Endothelial cell of umbilical vein (primary cell): Measurements from ENCODE around the gene C15orf62. TPM values are rescaled to one million over a fixed set of nuclear protein-coding genes. Genes with fewer than 3 reads are reported as not detected.

Source experiments
- BruUV-seq: library from RNA; stranded (reverse); fragments of 400-500 nt; replicated peaks from 2 replicates; lab custom pipeline; 2021; lab: Mats Ljungman, UMichigan
- CTCF ChIA-PET: fragments of 300-600, 350-600 bp; sonication (Branson Sonifier 250); formaldehyde crosslinking; loops from one replicate; lab custom pipeline; 2021; ENCODE audit warnings: antibody characterized with exemption, inconsistent platforms; lab: Charles Lee
- POLR2A ChIA-PET: fragments of 300-600, 350-600 bp; sonication (Branson Sonifier 250); formaldehyde crosslinking; loops from one replicate; lab custom pipeline; 2021; ENCODE audit warnings: antibody characterized with exemption, inconsistent platforms; lab: Charles Lee
- DNase-seq: peaks from one replicate; pipeline ENCODE4 v3.0.0-alpha.2; 2011; ENCODE audit warnings: low read depth, low spot score
- FAIRE-seq: peaks from 2 replicates; lab custom pipeline; 2011; peaks lifted over from hg19 to GRCh38; lab: Jason Lieb, UNC
- H2AFZ ChIP-seq: 2 replicates; pipeline ENCODE4 v1.6.0; 2012; ENCODE audit warnings: low read depth, low read length, control low read depth, inconsistent platforms
- H3K27ac ChIP-seq: 2 replicates; pipeline ENCODE4 v1.5.1; 2011; ENCODE audit warnings: low read depth, mild to moderate bottlenecking, control low read depth, low read length, moderate library complexity; ENCODE audit not compliant: insufficient read depth
- H3K27me3 ChIP-seq, 2 experiments: 2 replicates each; pipeline versions ENCODE4 v1.6.0 to v1.6.1; 2011; ENCODE audit warnings: low read length in 2 of 2, mixed read lengths in 1 of 2; ENCODE audit not compliant: control insufficient read depth in 2 of 2, insufficient read depth in 2 of 2
- H3K36me3 ChIP-seq, 2 experiments: 2 replicates in 1 of 2; 3 replicates in 1 of 2; pipeline ENCODE4 v1.5.1; 2011; ENCODE audit warnings: low read length in 2 of 2, mild to moderate bottlenecking in 1 of 2, moderate library complexity in 1 of 2; ENCODE audit not compliant: control insufficient read depth in 2 of 2, insufficient read depth in 2 of 2; ENCODE audit errors: extremely low read depth in 1 of 2
- H3K4me1 ChIP-seq: 3 replicates; pipeline ENCODE4 v1.5.1; 2011; ENCODE audit warnings: mild to moderate bottlenecking, low read length; ENCODE audit not compliant: control insufficient read depth, insufficient read depth; ENCODE audit errors: extremely low read depth
- H3K4me2 ChIP-seq: 2 replicates; pipeline ENCODE4 v1.6.1; 2011; ENCODE audit warnings: low read length, control low read depth, mixed read lengths; ENCODE audit not compliant: insufficient read depth
- H3K4me3 ChIP-seq, 3 experiments: fragments of 200-600 bp in 1 of 3; sonication (generic), shearing (Covaris generic) in 1 of 3; replicated peaks in 1 of 3; 2 replicates each; pipeline ENCODE4 v1.5.1; 2011 to 2016; ENCODE audit warnings: control low read depth in 3 of 3, low read length in 3 of 3, mild to moderate bottlenecking in 2 of 3, inconsistent platforms in 1 of 3, low read depth in 1 of 3, moderate library complexity in 1 of 3; ENCODE audit not compliant: insufficient read depth in 1 of 3
- H3K79me2 ChIP-seq: 2 replicates; pipeline ENCODE4 v1.6.0; 2012; ENCODE audit warnings: low read length, inconsistent platforms; ENCODE audit not compliant: control insufficient read depth, insufficient read depth
- H3K9ac ChIP-seq: replicated peaks from 2 replicates; pipeline ENCODE3; 2011; ENCODE audit warnings: low read length, control low read depth; ENCODE audit not compliant: insufficient read depth; ENCODE audit errors: extremely low read depth
- H3K9me1 ChIP-seq: replicated peaks from 3 replicates; pipeline ENCODE4 v1.6.0; 2011; ENCODE audit warnings: mild to moderate bottlenecking, low read length; ENCODE audit not compliant: control insufficient read depth, insufficient read depth; ENCODE audit errors: extremely low read depth
- H3K9me3 ChIP-seq: replicated peaks from 2 replicates; pipeline ENCODE4 v1.5.1; 2012; ENCODE audit warnings: low read length, inconsistent platforms; ENCODE audit not compliant: control insufficient read depth, insufficient read depth
- H4K20me1 ChIP-seq: replicated peaks from 2 replicates; pipeline ENCODE3; 2011; ENCODE audit warnings: mild to moderate bottlenecking, low read length; ENCODE audit not compliant: control insufficient read depth, insufficient read depth; ENCODE audit errors: extremely low read depth
- FOS ChIP-seq: IDR thresholded peaks from 2 replicates; pipeline ENCODE4 v1.6.1; 2011; ENCODE audit warnings: mild to moderate bottlenecking, low read length, moderate library complexity, borderline replicate concordance; ENCODE audit not compliant: insufficient read depth
- POLR2A ChIP-seq: IDR thresholded peaks from 2 replicates; pipeline ENCODE4 v1.6.1; 2012; ENCODE audit warnings: low read depth, mild to moderate bottlenecking, control low read depth, low read length
- POLR2AphosphoS5 ChIP-seq: IDR thresholded peaks from 2 replicates; pipeline ENCODE4 v1.6.1; 2012; ENCODE audit warnings: low read depth, mild to moderate bottlenecking, control low read depth, low read length, moderate library complexity; ENCODE audit not compliant: insufficient read depth
- dilution Hi-C: fragments of 300-500 bp; cut with MboI; formaldehyde crosslinking; loops from one replicate; pipeline ENCODE4 v1.15.0; 2019; ENCODE audit warnings: low sequenced_read_pairs; ENCODE audit not compliant: extremely low pct_ligation_motif_present
- intact Hi-C: fragments of 100-400 bp; cut with micrococcal nuclease; formaldehyde crosslinking; loops from one replicate; pipeline ENCODE4 v1.10.0; 2022
- polyA plus RNA-seq, 4 experiments: library from polyadenylated mRNA; depleted of rRNA in 3 of 4; stranded (reverse) in 3 of 4; unstranded in 1 of 4; fragments of >200 nt; gene quantifications; 2 replicates each; pipeline versions ENCODE4 v1.2.1 to v1.2.3, GENCODE V29; 2011 to 2012; ENCODE audit warnings: missing spikeins in 1 of 4
- total RNA-seq: library from RNA; stranded (reverse); gene quantifications from 2 replicates; pipeline ENCODE4 v1.2.3, GENCODE V29; 2021
- TF ChIP-seq, protein P1 (sequence below): IDR thresholded peaks from 2 replicates; pipeline ENCODE4 v1.6.1; 2011; ENCODE audit not compliant: insufficient read depth, insufficient read length
- TF ChIP-seq, protein P2 (sequence below), 2 donors: IDR thresholded peaks; 1 replicate in 1 of 2; 2 replicates in 1 of 2; pipeline ENCODE4 v1.5.1; 2011; ENCODE audit warnings: low read length in 2 of 2, mild to moderate bottlenecking in 2 of 2, moderate library complexity in 2 of 2, control low read depth in 1 of 2, inconsistent platforms in 1 of 2, low read depth in 1 of 2; ENCODE audit not compliant: insufficient read depth in 1 of 2; ENCODE audit errors: extremely low read depth in 1 of 2

C15orf62 gene
- total and polyA plus RNA-seq, 2 donors (not counting 3 experiments of a cell fraction or from before 2014, with no cell fraction given), result 0.12 to 0.38 TPM

DNA sequence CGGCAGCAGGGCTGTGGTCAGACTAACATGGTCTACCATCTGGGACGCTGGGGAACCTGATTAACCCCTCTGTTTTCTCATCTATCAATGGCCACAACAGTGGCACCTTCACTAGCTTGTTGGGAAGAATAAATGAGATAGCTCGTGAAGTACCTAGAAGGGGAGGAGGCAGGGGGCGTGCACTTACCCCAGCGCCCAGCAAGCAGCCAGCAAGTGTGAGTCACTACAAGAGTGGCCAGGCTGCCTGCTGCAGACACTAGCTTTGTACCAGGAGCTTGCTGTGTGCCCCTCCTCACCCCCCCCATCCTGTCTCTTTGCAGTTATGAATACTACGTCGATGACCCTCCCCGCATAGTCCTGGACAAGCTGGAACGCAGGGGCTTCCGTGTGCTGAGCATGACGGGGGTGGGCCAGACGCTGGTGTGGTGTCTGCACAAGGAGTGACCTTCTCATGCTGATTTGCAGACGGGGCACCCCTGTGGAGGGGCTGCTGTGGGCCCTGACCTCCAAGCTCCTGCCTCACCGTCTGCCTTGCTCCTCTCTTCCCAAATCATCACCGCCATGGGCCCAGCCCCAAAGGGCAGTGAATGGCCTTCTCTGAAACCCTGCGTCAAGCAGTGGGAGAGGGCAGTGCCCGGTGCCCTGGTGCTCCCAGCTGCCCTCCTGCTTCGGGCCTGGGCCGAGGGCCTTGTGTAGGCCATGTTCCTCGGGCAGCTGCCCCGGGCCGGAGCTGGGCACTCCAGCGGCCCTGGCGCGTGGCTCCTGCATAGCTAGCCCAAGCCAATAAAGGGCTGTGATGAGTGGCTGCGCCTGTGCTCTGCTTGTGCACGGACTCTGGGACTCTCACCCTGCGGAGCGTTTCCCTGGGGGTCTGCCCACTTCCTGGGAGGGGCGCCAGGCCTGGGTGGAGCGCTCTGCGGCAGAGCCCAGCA lies 2.6 kb upstream of the C15orf62 start:
- H2AFZ ChIP-seq, result no peak overlapping the region
- no peak overlapping the region for H3K9ac ChIP-seq
- ChIA-PET POLR2A (no interaction called here), CTCF (interaction anchor here (0.9 to 2.9 kb wide), 7 partner anchors 9 to 127 kb away, joined by 3 to 8 read pairs (median 5); partner anchors contain the start of genes RAD51 and VPS18)
- intact Hi-C loops (no loop called here), dilution Hi-C loops (no loop called here)
- no peak overlapping the region for H3K27ac ChIP-seq
- H3K9me3 ChIP-seq, result no peaks in the 10 kb centered on the region
- peaks cover 0 to 2% of the 10 kb centered on the region in 2 experiments for H3K36me3 ChIP-seq
- H3K79me2 ChIP-seq, result no peaks in the 10 kb centered on the region
- TF ChIP-seq, protein P1, sequence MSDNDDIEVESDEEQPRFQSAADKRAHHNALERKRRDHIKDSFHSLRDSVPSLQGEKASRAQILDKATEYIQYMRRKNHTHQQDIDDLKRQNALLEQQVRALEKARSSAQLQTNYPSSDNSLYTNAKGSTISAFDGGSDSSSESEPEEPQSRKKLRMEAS, result no peak
- TF ChIP-seq FOS (peak; percentile 10), POLR2A (no peak), POLR2AphosphoS5 (no peak)
- TF ChIP-seq, protein P2, sequence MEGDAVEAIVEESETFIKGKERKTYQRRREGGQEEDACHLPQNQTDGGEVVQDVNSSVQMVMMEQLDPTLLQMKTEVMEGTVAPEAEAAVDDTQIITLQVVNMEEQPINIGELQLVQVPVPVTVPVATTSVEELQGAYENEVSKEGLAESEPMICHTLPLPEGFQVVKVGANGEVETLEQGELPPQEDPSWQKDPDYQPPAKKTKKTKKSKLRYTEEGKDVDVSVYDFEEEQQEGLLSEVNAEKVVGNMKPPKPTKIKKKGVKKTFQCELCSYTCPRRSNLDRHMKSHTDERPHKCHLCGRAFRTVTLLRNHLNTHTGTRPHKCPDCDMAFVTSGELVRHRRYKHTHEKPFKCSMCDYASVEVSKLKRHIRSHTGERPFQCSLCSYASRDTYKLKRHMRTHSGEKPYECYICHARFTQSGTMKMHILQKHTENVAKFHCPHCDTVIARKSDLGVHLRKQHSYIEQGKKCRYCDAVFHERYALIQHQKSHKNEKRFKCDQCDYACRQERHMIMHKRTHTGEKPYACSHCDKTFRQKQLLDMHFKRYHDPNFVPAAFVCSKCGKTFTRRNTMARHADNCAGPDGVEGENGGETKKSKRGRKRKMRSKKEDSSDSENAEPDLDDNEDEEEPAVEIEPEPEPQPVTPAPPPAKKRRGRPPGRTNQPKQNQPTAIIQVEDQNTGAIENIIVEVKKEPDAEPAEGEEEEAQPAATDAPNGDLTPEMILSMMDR (IDR thresholded peaks at IDR 0.05; ENCODE audit: extremely low read depth in 1 of 2, insufficient read depth in 1 of 2, low read depth in 1 of 2, low read length in 2 of 2), result no peak
- no peaks in the 10 kb centered on the region for H3K9me1 ChIP-seq
- H3K4me2 ChIP-seq, result no peak overlapping the region
- no TSS peak for BruUV-seq
- FAIRE-seq, result no peak
- H3K4me3 ChIP-seq, result no peak overlapping the region
- H3K4me1 ChIP-seq, result peaks cover 43% of the 10 kb centered on the region
- H3K27me3 ChIP-seq, result no peaks in the 10 kb centered on the region
- DNase-seq, result no peak
- no peaks in the 10 kb centered on the region for H4K20me1 ChIP-seq
